GM12878 (cell line): ENCODE data around the gene PNMT. TPM values are rescaled to one million over a fixed set of nuclear protein-coding genes. Genes with fewer than 3 reads are reported as not detected.

Experiments used
- ATAC-seq: fragments of 200-7000 bp; cut with Tn5 transposase; 3 replicates; pipeline ENCODE4 v1.9.1; 2020; ENCODE audit warnings: mild to moderate bottlenecking, moderate library complexity
- BruUV-seq: library from RNA; stranded (reverse); fragments of 400-500 nt; replicated peaks from 2 replicates; lab custom pipeline; 2021; lab: Mats Ljungman, UMichigan
- CTCF ChIA-PET: fragments of 300-600 bp; sonication (Branson Sonifier 250); formaldehyde crosslinking; extraction: SDS; loops from one replicate; lab custom pipeline; 2021; ENCODE audit warnings: inconsistent platforms; lab: Yijun Ruan, JAX
- POLR2A ChIA-PET: fragments of 350-600 bp; formaldehyde crosslinking; extraction: SDS; loops from one replicate; lab custom pipeline; 2021; ENCODE audit warnings: inconsistent platforms; lab: Charles Lee
- RAD21 ChIA-PET: fragments of 300-600 bp; sonication (Branson Sonifier 250); formaldehyde crosslinking; loops from one replicate; lab custom pipeline; 2023; ENCODE audit warnings: antibody characterized with exemption; ENCODE audit not compliant: unreplicated experiment; lab: Charles Lee
- SMC1A ChIA-PET: fragments of 300-600 bp; sonication (Branson Sonifier 250); formaldehyde crosslinking; loops from one replicate; lab custom pipeline; 2023; ENCODE audit not compliant: unreplicated experiment, uncharacterized antibody; lab: Charles Lee
- DNase-seq: peaks from one replicate; pipeline ENCODE4 v3.0.0-alpha.2; 2011; ENCODE audit warnings: low read depth, low spot score
- FAIRE-seq: peaks from 3 replicates; lab custom pipeline; 2011; peaks lifted over from hg19 to GRCh38; lab: Jason Lieb, UNC
- H2AFZ ChIP-seq: 2 replicates; pipeline ENCODE4 v1.6.0; 2011; ENCODE audit warnings: low read depth, low read length, control low read depth; ENCODE audit not compliant: control insufficient read depth
- H3K27ac ChIP-seq: 2 replicates; pipeline ENCODE4 v1.5.1; 2011; ENCODE audit warnings: control low read depth; ENCODE audit not compliant: control insufficient read depth, insufficient read depth
- H3K27me3 ChIP-seq, 2 experiments: replicated peaks in 1 of 2; 2 replicates each; pipeline versions ENCODE4 v1.6.0 to v1.6.1; 2011; ENCODE audit warnings: low read length in 1 of 2; ENCODE audit not compliant: control insufficient read depth in 2 of 2, insufficient read depth in 2 of 2
- H3K36me3 ChIP-seq, 2 experiments: 2 replicates each; pipeline ENCODE4 v1.5.1; 2011; ENCODE audit warnings: low read length in 1 of 2; ENCODE audit not compliant: control insufficient read depth in 2 of 2, insufficient read depth in 2 of 2
- H3K4me1 ChIP-seq: 2 replicates; pipeline ENCODE4 v1.6.1; 2011; ENCODE audit warnings: mild to moderate bottlenecking, low read length, moderate library complexity, mixed read lengths; ENCODE audit not compliant: control insufficient read depth, insufficient read depth
- H3K4me2 ChIP-seq: 2 replicates; pipeline ENCODE4 v1.6.0; 2011; ENCODE audit warnings: control low read depth; ENCODE audit not compliant: control insufficient read depth, insufficient read depth
- H3K4me3 ChIP-seq: fragments of 200-600 bp; sonication (generic); 2 replicates; pipeline ENCODE4 v1.5.1; 2016
- H3K79me2 ChIP-seq: 2 replicates; pipeline ENCODE4 v1.6.0; 2011; ENCODE audit warnings: low read length; ENCODE audit not compliant: control insufficient read depth, insufficient read depth
- H3K9ac ChIP-seq: 2 replicates; pipeline ENCODE4 v1.8.0; 2011; ENCODE audit warnings: low read length, control low read depth, mixed read lengths; ENCODE audit not compliant: control insufficient read depth, insufficient read depth
- H3K9me3 ChIP-seq: replicated peaks from 3 replicates; pipeline ENCODE4 v1.5.1; 2011; ENCODE audit warnings: mild to moderate bottlenecking, low read length; ENCODE audit not compliant: control insufficient read depth, insufficient read depth
- H4K20me1 ChIP-seq: 2 replicates; pipeline ENCODE4 v1.6.0; 2011; ENCODE audit not compliant: control insufficient read depth, insufficient read depth
- ASH2L ChIP-seq: fragments of 300-600, 200-600 bp; sonication (generic); IDR thresholded peaks from 2 replicates; pipeline ENCODE4 v1.6.1; 2017; ENCODE audit warnings: low read depth, mild to moderate bottlenecking, borderline replicate concordance
- ESRRA ChIP-seq: IDR thresholded peaks from 2 replicates; pipeline ENCODE4 v1.6.1; 2012; ENCODE audit warnings: mild to moderate bottlenecking, low read length, improper control_type of control experiment
- KDM1A ChIP-seq: fragments of 200-600 bp; sonication (generic); IDR thresholded peaks from 2 replicates; pipeline ENCODE4 v1.6.1; 2016; ENCODE audit warnings: borderline replicate concordance
- MYC ChIP-seq: IDR thresholded peaks from 2 replicates; pipeline ENCODE4 v1.6.1; 2011; ENCODE audit warnings: mild to moderate bottlenecking, low read length, moderate library complexity, inconsistent platforms; ENCODE audit not compliant: insufficient read depth, insufficient replicate concordance, insufficient read length, severe bottlenecking
- NR2C1 ChIP-seq: fragments of 450-650 bp; IDR thresholded peaks from 2 replicates; pipeline ENCODE4 v1.6.1; 2017; ENCODE audit warnings: antibody characterized with exemption, mild to moderate bottlenecking, moderate library complexity
- RELA ChIP-seq: fragments of 450-650 bp; IDR thresholded peaks from 2 replicates; pipeline ENCODE4 v1.8.0; 2014; ENCODE audit warnings: borderline replicate concordance; ENCODE audit not compliant: partially characterized antibody
- SMARCA5 ChIP-seq: fragments of 450-650 bp; IDR thresholded peaks from 2 replicates; pipeline ENCODE4 v1.6.1; 2017; ENCODE audit warnings: mild to moderate bottlenecking
- WGBS: methylation state at CpG from one replicate; pipeline ENCODE4 v1.1.6; 2016; ENCODE audit warnings: low lambda C conversion rate; ENCODE audit not compliant: insufficient replicate concordance, insufficient coverage; ENCODE audit errors: missing lambda C conversion rate; 5-methylcytosine and 5-hydroxymethylcytosine counted together
- in situ Hi-C: fragments of 300-500 bp; cut with MboI; formaldehyde crosslinking; loops from 9 replicates; pipeline ENCODE4 v1.14.3; 2018; ENCODE audit warnings: mixed read lengths
- intact Hi-C: fragments of 100-400 bp; cut with micrococcal nuclease; formaldehyde crosslinking; loops from one replicate; pipeline ENCODE4 v1.14.2; 2022; ENCODE audit not compliant: unreplicated experiment
- polyA plus RNA-seq, 11 experiments: library from polyadenylated mRNA; depleted of rRNA in 4 of 11; unstranded in 6 of 11; stranded (reverse) in 5 of 11; fragments of >200 nt; fragmentation: Nextera tagmentation in 4 of 11; fragmentation: Illumina TruSeq in 1 of 11; extraction: Ambion mirVana in 4 of 11; extraction: Trizol in 1 of 11; gene quantifications; 1 replicate in 1 of 11; 2 replicates in 10 of 11; pipeline versions ENCODE4 v1.2.1 to v1.2.3, GENCODE V29; 2011 to 2016; ENCODE audit warnings: inconsistent platforms in 2 of 11, missing spikeins in 2 of 11, low read depth in 1 of 11
- total RNA-seq, 4 experiments: library from RNA; depleted of rRNA in 3 of 4; stranded (reverse); fragments of >200 nt in 3 of 4; fragmentation: Illumina TruSeq in 1 of 4; extraction: Trizol in 1 of 4; gene quantifications; 2 replicates each; pipeline versions ENCODE4 v1.2.1 to v1.2.3, GENCODE V29; 2013 to 2021
- TF ChIP-seq, protein P1 (sequence below): IDR thresholded peaks from 2 replicates; pipeline ENCODE4 v1.6.1; 2011; ENCODE audit warnings: borderline replicate concordance, low read depth, mild to moderate bottlenecking, moderate library complexity, low read length; ENCODE audit not compliant: insufficient read depth, poor library complexity, severe bottlenecking
- TF ChIP-seq, protein P2 (sequence below): fragments of 450-650 bp; conservative IDR thresholded peaks from 2 replicates; pipeline ENCODE4 v1.6.1; 2017; ENCODE audit warnings: mild to moderate bottlenecking, moderate library complexity
- TF ChIP-seq, protein P3 (sequence below): fragments of 450-650 bp; IDR thresholded peaks from 2 replicates; pipeline ENCODE4 v1.6.1; 2017; ENCODE audit warnings: low read depth, mild to moderate bottlenecking, moderate library complexity
- TF ChIP-seq, protein P4 (sequence below): fragments of 450-650 bp; IDR thresholded peaks from 2 replicates; pipeline ENCODE4 v1.6.1; 2017; ENCODE audit warnings: antibody characterized with exemption, mild to moderate bottlenecking, moderate library complexity

Gene PNMT
- total and polyA plus RNA-seq, 10 of the 15 experiments (the other 5 are each of a cell fraction or from before 2014, with no cell fraction given) = not detected

DNA sequence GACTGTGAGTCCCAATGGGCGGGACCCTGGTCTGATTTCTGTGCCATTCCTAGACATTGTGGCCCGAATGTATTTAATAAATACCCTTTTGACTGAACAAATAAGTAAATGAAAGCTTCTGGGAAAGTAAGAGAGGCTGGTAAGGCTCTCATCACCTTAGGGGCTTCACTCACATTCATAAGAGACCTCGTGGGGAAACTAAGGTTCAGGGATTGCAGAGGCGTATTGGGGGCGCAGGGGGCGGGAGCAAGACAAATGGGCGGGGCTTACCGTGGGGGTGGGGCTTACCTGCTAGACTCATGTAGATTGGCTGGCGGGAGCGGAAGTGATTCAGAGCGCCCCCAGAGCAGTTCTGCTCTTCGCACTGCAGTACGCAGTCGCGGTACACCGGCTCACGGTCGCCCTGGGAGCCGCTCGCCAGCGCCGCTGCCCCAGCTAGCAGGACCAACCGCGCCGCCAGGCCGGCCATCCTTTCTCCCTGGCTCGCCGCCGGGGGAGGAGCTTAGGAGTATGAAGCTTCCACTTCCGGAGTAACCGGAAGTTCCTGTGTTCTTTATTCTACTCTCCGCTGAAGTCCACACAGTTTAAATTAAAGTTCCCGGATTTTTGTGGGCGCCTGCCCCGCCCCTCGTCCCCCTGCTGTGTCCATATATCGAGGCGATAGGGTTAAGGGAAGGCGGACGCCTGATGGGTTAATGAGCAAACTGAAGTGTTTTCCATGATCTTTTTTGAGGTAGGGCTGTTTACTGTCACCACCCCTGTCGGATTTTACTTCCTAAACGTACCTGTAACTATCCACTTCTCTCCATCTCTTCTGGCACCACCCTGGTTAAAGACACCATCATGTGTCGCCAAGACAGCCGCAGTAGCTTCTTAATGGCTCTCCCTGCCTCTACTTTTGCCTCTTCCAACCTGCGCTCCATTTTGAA lies 19.6 kb downstream of the PNMT start, which contains the start of gene PGAP3:
TSS of gene PGAP3 (minus strand) at position 512 of the 929 bp plus-strand sequence. CDS start at position 469, 43 bp downstream.
- SMC1A ChIA-PET = interaction anchor here (0.6 to 2.4 kb wide), 7 partner anchors 12 to 45 kb away, joined by 3 to 11 read pairs (median 4); partner anchors contain the start of genes MIEN1 and PNMT
- no peaks in the 10 kb centered on the region; the same call in 1 of the 2 replicates for H3K79me2 ChIP-seq
- H3K4me2 ChIP-seq = peak within 1 kb of the TSS; percentile 80
- CTCF ChIA-PET = interaction anchor here (0.6 to 1.9 kb wide), 15 partner anchors 10 to 292 kb away, joined by 3 to 10 read pairs (median 4); partner anchors contain the start of gene PSMD3
- no peaks in the 10 kb centered on the region for H3K9me3 ChIP-seq
- peak within 1 kb of the TSS; percentile 74 for H3K27ac ChIP-seq
- RAD21 ChIA-PET = interaction anchor here (0.9 to 2.2 kb wide), 5 partner anchors 12 to 66 kb away, joined by 3 to 10 read pairs (median 4); partner anchors contain the start of genes MIEN1 and PNMT
- in situ Hi-C loops = no loop called here
- H3K36me3 ChIP-seq = no peaks in the 10 kb centered on the region
- peak; percentile 78 for DNase-seq
- BruUV-seq = TSS peak; percentile 98
- no peaks in the 10 kb centered on the region for H4K20me1 ChIP-seq
- peak; percentile 88 for FAIRE-seq
- WGBS = 3% methylated on average over 45 of the region's 45 CpGs
- peaks cover 3% of the 10 kb centered on the region; the same call in 1 of the 2 replicates for H3K4me1 ChIP-seq
- peak within 1 kb of the TSS; percentile 88 for H3K4me3 ChIP-seq
- intact Hi-C loops = no loop called here
- ATAC-seq = peak; percentile 98
- peak within 1 kb of the TSS; percentile 95 for H2AFZ ChIP-seq
- POLR2A ChIA-PET = interaction anchor here (0.5 to 1.6 kb wide), 8 partner anchors 9 to 78 kb away, joined by 3 to 9 read pairs (median 4); no protein-coding TSS in a partner anchor
- peak within 1 kb of the TSS; percentile 80 for H3K9ac ChIP-seq
- no peaks in the 10 kb centered on the region for H3K27me3 ChIP-seq
- TF ChIP-seq ESRRA = no peak
- TF ChIP-seq, protein P1, sequence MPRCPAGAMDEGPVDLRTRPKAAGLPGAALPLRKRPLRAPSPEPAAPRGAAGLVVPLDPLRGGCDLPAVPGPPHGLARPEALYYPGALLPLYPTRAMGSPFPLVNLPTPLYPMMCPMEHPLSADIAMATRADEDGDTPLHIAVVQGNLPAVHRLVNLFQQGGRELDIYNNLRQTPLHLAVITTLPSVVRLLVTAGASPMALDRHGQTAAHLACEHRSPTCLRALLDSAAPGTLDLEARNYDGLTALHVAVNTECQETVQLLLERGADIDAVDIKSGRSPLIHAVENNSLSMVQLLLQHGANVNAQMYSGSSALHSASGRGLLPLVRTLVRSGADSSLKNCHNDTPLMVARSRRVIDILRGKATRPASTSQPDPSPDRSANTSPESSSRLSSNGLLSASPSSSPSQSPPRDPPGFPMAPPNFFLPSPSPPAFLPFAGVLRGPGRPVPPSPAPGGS = no peak
- TF ChIP-seq NR2C1 = peak; percentile 97
- no peak for TF ChIP-seq ASH2L
- no peak for TF ChIP-seq SMARCA5
- TF ChIP-seq, protein P2, sequence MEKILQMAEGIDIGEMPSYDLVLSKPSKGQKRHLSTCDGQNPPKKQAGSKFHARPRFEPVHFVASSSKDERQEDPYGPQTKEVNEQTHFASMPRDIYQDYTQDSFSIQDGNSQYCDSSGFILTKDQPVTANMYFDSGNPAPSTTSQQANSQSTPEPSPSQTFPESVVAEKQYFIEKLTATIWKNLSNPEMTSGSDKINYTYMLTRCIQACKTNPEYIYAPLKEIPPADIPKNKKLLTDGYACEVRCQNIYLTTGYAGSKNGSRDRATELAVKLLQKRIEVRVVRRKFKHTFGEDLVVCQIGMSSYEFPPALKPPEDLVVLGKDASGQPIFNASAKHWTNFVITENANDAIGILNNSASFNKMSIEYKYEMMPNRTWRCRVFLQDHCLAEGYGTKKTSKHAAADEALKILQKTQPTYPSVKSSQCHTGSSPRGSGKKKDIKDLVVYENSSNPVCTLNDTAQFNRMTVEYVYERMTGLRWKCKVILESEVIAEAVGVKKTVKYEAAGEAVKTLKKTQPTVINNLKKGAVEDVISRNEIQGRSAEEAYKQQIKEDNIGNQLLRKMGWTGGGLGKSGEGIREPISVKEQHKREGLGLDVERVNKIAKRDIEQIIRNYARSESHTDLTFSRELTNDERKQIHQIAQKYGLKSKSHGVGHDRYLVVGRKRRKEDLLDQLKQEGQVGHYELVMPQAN = peak; percentile 51; the same call in 1 of the 2 replicates
- TF ChIP-seq MYC = no peak
- no peak for TF ChIP-seq KDM1A
- TF ChIP-seq, protein P3, sequence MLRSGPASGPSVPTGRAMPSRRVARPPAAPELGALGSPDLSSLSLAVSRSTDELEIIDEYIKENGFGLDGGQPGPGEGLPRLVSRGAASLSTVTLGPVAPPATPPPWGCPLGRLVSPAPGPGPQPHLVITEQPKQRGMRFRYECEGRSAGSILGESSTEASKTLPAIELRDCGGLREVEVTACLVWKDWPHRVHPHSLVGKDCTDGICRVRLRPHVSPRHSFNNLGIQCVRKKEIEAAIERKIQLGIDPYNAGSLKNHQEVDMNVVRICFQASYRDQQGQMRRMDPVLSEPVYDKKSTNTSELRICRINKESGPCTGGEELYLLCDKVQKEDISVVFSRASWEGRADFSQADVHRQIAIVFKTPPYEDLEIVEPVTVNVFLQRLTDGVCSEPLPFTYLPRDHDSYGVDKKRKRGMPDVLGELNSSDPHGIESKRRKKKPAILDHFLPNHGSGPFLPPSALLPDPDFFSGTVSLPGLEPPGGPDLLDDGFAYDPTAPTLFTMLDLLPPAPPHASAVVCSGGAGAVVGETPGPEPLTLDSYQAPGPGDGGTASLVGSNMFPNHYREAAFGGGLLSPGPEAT = peak; percentile 79
- TF ChIP-seq, protein P4, sequence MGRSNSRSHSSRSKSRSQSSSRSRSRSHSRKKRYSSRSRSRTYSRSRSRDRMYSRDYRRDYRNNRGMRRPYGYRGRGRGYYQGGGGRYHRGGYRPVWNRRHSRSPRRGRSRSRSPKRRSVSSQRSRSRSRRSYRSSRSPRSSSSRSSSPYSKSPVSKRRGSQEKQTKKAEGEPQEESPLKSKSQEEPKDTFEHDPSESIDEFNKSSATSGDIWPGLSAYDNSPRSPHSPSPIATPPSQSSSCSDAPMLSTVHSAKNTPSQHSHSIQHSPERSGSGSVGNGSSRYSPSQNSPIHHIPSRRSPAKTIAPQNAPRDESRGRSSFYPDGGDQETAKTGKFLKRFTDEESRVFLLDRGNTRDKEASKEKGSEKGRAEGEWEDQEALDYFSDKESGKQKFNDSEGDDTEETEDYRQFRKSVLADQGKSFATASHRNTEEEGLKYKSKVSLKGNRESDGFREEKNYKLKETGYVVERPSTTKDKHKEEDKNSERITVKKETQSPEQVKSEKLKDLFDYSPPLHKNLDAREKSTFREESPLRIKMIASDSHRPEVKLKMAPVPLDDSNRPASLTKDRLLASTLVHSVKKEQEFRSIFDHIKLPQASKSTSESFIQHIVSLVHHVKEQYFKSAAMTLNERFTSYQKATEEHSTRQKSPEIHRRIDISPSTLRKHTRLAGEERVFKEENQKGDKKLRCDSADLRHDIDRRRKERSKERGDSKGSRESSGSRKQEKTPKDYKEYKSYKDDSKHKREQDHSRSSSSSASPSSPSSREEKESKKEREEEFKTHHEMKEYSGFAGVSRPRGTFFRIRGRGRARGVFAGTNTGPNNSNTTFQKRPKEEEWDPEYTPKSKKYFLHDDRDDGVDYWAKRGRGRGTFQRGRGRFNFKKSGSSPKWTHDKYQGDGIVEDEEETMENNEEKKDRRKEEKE = no peak
- TF ChIP-seq RELA = no peak
